GM12865 (cell line): ENCODE results near the gene BCL3.
"Not testable (repeated sequence)": the region's sequence is repeated elsewhere in the genome, so short reads cannot be mapped to it uniquely, and the experiment has no call there.

Experiments
- DNase-seq: peaks from one replicate; pipeline ENCODE4 v3.0.0; 2010; ENCODE audit warnings: low read depth
- H3K4me3 ChIP-seq: 2 replicates; pipeline ENCODE4 v1.5.1; 2011; ENCODE audit warnings: mild to moderate bottlenecking, low read depth, low read length, control low read depth
- CTCF ChIP-seq: IDR thresholded peaks from 2 replicates; pipeline ENCODE4 v1.5.1; 2011; ENCODE audit warnings: low read length, control low read depth, low read depth, inconsistent platforms; ENCODE audit not compliant: insufficient read depth; ENCODE audit errors: missing control alignments

Gene BCL3

DNA sequence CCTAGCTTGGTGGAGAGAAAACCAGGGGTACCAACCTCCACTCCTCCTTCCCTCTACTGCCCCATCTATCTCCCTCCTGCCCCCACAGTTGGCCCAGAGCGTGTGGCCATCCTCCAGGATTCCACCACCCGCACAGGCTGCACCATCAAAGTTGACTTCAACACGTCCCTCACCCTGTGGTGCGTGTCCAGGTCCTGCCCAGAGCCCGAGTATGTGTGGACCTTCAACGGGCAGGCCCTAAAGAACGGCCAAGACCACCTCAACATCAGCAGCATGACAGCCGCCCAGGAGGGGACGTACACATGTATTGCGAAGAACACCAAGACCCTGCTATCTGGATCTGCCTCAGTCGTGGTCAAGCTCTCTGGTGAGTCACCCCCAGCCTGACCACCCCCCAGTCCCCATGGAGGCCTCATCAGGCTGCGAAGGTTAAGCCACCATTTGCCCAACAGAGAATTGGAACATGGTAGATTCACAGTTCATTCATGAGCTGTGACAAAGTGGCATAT lies 43.0 kb upstream of the BCL3 start:
- no peak overlapping the region for H3K4me3 ChIP-seq
- no peak for DNase-seq
- no peak for TF ChIP-seq CTCF

- no peak for DNase-seq
- H3K4me3 ChIP-seq, result no peak overlapping the region
- no peak for TF ChIP-seq CTCF
Observed at GRCh38 chr19:44706506-44707236, 41.8 kb upstream of the BCL3 start.

- no peak for DNase-seq
- H3K4me3 ChIP-seq, result no peak overlapping the region
- no peak for TF ChIP-seq CTCF
Observed at GRCh38 chr19:44707794-44708193, 40.7 kb upstream of the BCL3 start.

DNA sequence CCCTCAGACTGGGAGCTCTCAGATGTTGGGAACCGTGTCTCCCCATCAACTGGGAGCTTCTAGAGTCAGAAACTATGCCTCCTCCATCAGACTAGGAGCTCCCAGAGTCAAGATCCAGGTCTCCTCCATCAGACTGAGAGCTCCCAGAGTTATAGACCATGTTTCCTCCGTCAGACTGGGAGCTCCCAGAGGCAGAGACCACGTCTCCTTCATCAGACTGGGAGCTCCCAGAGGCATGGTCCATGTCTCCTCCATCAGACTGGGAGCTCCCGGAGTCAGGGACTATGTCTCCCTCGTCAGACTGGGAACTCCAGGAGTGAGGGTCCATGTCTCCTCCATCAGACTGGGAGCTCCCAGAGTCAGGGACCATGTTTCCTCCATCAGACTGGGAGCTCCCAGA lies 39.6 kb upstream of the BCL3 start:
- no peak overlapping the region for H3K4me3 ChIP-seq
- DNase-seq, result no peak
- no peak for TF ChIP-seq CTCF

GRCh38 chr19:44709434-44710266 lies 38.9 kb upstream of the BCL3 start:
- not testable (repeated sequence) for H3K4me3 ChIP-seq, DNase-seq

- DNase-seq, result no peak
- TF ChIP-seq CTCF, result no peak
- H3K4me3 ChIP-seq, result no peak overlapping the region
Observed at GRCh38 chr19:44710483-44710882, 38.0 kb upstream of the BCL3 start.

- TF ChIP-seq CTCF, result no peak
- DNase-seq, result peak; percentile 43
- H3K4me3 ChIP-seq, result no peak overlapping the region
Observed at GRCh38 chr19:44712864-44713515, 35.5 kb upstream of the BCL3 start.
